ENCODE data around the gene PLA2G2C.
"Not testable (repeated sequence)": the region's sequence is repeated elsewhere in the genome, so short reads cannot be mapped to it uniquely, and the experiment has no call there.

The PLA2G2C gene

GRCh38 chr1:20138346-20138745 is 48.0 kb downstream of the PLA2G2C start:
- no peak for DNase-seq (ENCODE audit: extremely low read depth in 1 of 2, low read depth in 1 of 2)

- no peak for DNase-seq (ENCODE audit: extremely low read depth in 1 of 2, low read depth in 1 of 2)
Measured at GRCh38 chr1:20137604-20138003, 48.7 kb downstream of the PLA2G2C start.

- DNase-seq (ENCODE audit: extremely low read depth in 1 of 2, low read depth in 1 of 2): no peak
Measured at GRCh38 chr1:20137055-20137454, 49.3 kb downstream of the PLA2G2C start.

GRCh38 chr1:20136249-20136648 is 50.1 kb downstream of the PLA2G2C start:
- DNase-seq (ENCODE audit: extremely low read depth in 1 of 2, low read depth in 1 of 2): no peak

- no peak for DNase-seq (ENCODE audit: extremely low read depth in 1 of 2, low read depth in 1 of 2)
Measured at GRCh38 chr1:20134995-20135394, 51.3 kb downstream of the PLA2G2C start.

GRCh38 chr1:20130518-20130917 is 55.8 kb downstream of the PLA2G2C start:
- not testable (repeated sequence) for DNase-seq (ENCODE audit: extremely low read depth in 1 of 2, low read depth in 1 of 2)

GRCh38 chr1:20126806-20127440 is 59.4 kb downstream of the PLA2G2C start:
- no peak for DNase-seq (ENCODE audit: extremely low read depth in 1 of 2, low read depth in 1 of 2)

- no peak for DNase-seq (ENCODE audit: extremely low read depth in 1 of 2, low read depth in 1 of 2)
Measured at GRCh38 chr1:20126041-20126805, 60.1 kb downstream of the PLA2G2C start.

GRCh38 chr1:20125100-20125499 is 61.2 kb downstream of the PLA2G2C start:
- no peak for DNase-seq (ENCODE audit: extremely low read depth in 1 of 2, low read depth in 1 of 2)

GRCh38 chr1:20124456-20125057 is 61.8 kb downstream of the PLA2G2C start:
- DNase-seq (ENCODE audit: extremely low read depth in 1 of 2, low read depth in 1 of 2): no peak

- DNase-seq (ENCODE audit: extremely low read depth in 1 of 2, low read depth in 1 of 2): no peak
Measured at GRCh38 chr1:20123722-20124455, 62.4 kb downstream of the PLA2G2C start.

GRCh38 chr1:20120796-20121195 is 65.5 kb downstream of the PLA2G2C start:
- DNase-seq (ENCODE audit: extremely low read depth in 1 of 2, low read depth in 1 of 2): no peak

- no peak for DNase-seq (ENCODE audit: extremely low read depth in 1 of 2, low read depth in 1 of 2)
Measured at GRCh38 chr1:20119347-20119746, 67.0 kb downstream of the PLA2G2C start, which contains the start of gene PLA2G2D. Gene PLA2G2D, minus strand, starts transcription at chr1:20119536. Its CDS starts 38 bp downstream, at chr1:20119498.

- no peak for DNase-seq (ENCODE audit: extremely low read depth in 1 of 2, low read depth in 1 of 2)
Measured at GRCh38 chr1:20117236-20117635, 69.1 kb downstream of the PLA2G2C start.

- no peak for DNase-seq (ENCODE audit: extremely low read depth in 1 of 2, low read depth in 1 of 2)
Measured at GRCh38 chr1:20115916-20116315, 70.4 kb downstream of the PLA2G2C start.

GRCh38 chr1:20115479-20115878 is 70.8 kb downstream of the PLA2G2C start:
- no peak for DNase-seq (ENCODE audit: extremely low read depth in 1 of 2, low read depth in 1 of 2)

GRCh38 chr1:20114021-20114648 is 72.2 kb downstream of the PLA2G2C start:
- DNase-seq (ENCODE audit: extremely low read depth in 1 of 2, low read depth in 1 of 2): no peak
